ENCODE results near the gene CALML6.

The CALML6 gene

DNA sequence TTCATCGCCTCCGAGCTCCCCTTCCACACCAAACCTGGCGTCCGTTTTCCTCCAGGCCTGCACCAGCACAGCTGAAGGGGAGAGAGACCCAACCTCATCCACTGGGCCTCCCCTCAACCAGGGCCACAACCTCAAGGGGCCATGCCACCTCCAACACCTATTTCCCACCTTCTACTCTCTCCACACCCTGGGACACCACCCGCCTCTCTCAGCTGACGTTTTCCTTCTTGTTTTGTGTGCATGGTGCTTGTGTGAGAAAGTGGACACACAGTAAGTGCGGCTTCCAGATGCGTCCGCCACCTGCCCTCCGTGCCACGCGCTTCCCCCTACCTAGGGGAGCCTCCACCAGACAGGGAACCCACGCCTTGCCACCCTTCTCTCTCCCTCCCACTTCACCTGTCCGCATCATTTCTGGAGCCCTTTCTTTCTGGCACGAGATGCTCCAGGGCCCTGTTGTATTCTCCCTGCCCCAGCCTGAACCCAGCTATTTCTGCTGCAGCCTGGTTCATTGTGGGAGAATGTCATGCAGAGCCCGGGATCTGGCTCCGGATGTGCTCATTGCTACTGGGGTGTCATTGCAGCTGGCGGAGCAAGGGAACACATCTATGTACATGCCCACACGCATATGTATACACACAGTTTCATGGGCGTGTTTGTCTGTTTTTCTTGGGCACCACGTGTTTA lies 22.8 kb upstream of the CALML6 start:
- DNase-seq (ENCODE audit: low read depth) = no peak

GRCh38 chr1:1892763-1893120 lies 22.3 kb upstream of the CALML6 start:
- no peak for DNase-seq (ENCODE audit: low read depth)

GRCh38 chr1:1893291-1893985 lies 21.6 kb upstream of the CALML6 start:
- no peak for DNase-seq (ENCODE audit: low read depth)

DNA sequence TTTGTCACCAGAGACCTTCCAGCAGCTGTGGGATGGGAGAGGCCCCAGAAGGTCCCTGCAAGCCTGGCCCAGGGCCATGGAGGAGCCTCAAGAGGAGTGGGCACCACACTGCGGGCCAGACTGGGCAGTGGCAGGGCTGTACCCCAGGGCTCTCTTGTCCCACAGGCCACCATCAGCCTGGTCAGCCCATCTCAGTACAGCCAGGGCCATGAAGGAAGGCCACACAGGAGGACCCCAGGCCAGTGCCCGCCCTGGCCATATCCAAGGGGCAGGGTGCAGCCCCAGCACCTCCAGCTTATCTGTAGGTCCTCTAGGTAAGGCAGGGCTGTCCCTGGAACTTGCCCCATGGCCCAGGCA lies 21.1 kb upstream of the CALML6 start:
- no peak for DNase-seq (ENCODE audit: low read depth)

- no peak for DNase-seq (ENCODE audit: low read depth)
Measured at GRCh38 chr1:1894354-1895059, 20.6 kb upstream of the CALML6 start.

GRCh38 chr1:1895060-1895418 lies 20.0 kb upstream of the CALML6 start:
- no peak for DNase-seq (ENCODE audit: low read depth)

DNA sequence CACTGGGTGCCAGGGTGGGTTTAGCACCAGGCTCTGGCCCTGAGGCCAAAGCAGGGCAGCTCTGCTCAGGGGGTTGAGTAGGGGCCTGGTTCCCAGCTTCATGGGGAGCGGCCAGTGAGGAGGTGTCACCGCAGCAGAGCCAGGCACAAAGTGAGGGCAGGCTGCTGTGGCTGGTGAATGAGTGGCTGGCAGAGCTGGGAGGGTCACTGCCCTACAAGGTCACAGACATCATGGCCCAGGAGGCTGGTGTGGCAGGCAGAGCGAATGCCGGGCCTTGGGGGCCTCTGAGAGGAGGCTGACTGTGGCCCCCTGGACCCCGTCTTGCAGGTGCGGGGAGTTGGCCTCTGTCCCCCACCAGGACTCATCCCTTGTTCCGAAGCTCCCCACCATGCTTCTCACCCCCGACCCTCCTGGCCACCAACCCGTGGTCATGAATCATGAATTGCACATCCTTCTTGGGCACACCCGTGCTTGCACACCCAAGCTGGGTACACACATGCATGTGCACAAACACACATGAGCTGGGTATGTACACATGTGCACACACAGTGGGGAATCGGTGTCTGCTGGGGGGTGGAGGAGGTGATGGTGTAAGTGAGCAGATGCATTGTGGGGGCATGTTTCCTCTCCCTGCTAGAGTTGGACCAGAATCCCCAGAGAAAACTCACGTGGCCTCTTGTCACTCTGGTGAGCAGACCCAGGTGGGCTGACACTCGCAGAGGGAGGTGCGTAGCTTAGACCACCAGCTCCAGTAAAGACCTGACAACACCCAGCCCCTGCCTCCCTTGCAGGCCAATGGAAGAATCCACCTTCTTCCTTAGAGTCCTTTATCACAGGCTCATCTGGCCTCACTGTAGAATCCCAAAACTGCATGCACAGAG lies 19.4 kb upstream of the CALML6 start:
- no peak for DNase-seq (ENCODE audit: low read depth)

- no peak for DNase-seq (ENCODE audit: low read depth)
Measured at GRCh38 chr1:1898246-1898933, 16.7 kb upstream of the CALML6 start.

DNA sequence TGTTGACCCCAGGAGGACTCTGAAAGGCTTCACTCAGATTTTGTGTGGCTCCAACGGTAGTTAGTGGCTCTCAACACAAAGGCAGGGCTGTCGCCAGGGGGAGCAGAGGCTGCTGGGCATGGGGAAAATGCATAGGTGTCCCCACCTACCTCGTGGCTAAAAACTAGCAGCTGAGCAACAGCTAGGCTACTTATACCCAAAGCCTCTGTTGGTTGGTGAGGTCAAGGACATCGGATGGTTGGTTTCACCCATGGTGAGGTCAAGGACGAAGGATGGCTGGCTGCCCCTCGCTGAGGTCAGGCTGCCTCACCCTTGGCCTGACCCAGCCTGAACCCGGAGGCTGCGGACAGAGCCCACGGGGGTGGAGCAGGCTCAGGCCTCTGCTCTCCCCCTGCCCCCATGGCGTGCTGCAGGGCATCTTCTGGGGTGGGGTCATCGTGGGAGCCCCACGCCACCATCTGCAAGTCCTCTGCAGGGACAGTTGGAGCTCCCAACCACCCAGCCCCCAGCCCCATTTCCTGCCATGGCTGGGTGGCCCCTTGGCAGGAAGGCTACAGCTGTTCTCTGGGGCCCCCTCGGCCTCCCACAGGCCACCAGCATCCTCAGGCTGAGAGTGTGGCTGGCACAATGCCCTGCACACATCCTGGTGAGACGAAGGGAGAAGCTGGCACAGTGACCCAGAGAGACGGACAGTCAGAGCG lies 15.6 kb upstream of the CALML6 start:
- DNase-seq (ENCODE audit: low read depth) = no peak

- no peak for DNase-seq (ENCODE audit: low read depth)
Measured at GRCh38 chr1:1899967-1900327, 15.1 kb upstream of the CALML6 start.

GRCh38 chr1:1900883-1901640 lies 14.0 kb upstream of the CALML6 start:
- DNase-seq (ENCODE audit: low read depth) = no peak

GRCh38 chr1:1901641-1902294 lies 13.3 kb upstream of the CALML6 start:
- no peak for DNase-seq (ENCODE audit: low read depth)

GRCh38 chr1:1903224-1903623 lies 11.8 kb upstream of the CALML6 start:
- no peak for DNase-seq (ENCODE audit: low read depth)

DNA sequence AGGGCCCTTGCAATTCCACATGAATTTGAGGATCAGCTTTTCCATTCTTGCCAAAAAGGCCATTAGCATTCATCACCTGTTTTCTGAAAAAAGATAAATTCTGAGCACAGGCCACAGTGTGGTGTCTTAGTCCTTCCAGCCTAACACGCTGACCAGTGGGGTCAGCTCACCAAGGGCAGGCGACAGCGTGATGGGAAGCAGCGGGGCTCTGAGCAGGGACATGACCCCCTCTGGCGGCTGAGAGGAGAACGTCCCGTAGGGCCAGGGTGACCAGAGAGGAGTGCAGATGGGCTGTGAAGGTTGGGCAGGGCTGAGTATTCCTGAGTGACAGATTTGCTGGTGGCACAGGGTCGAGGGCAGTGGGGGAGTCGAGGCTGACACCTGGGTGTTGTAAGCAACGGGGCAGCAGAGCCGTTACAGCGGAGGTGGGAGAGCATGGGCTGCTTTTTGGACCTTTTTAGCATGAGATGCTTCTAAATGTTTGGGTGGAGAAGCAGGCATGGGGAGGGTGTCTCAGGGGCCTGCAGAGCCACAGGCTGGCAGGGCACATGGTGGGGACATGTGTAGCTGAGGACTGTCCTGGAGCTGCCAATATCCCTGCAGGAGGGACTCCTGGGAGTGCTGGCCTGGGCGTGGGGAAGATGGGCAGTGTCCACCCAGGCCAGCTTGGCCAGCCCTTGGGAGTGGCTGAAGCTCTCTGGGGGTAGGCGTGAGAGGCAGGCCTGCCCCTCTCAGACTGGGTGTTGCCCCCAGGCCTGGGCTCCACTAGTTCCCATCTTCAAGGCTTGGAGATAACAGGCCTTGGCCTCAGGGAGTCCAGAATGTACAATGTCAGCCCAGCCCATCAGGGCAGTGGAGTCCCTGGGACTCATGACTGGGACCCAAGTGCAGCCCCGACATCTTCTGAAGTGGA lies 8.6 kb upstream of the CALML6 start:
- DNase-seq (ENCODE audit: low read depth) = peak; percentile 52

DNA sequence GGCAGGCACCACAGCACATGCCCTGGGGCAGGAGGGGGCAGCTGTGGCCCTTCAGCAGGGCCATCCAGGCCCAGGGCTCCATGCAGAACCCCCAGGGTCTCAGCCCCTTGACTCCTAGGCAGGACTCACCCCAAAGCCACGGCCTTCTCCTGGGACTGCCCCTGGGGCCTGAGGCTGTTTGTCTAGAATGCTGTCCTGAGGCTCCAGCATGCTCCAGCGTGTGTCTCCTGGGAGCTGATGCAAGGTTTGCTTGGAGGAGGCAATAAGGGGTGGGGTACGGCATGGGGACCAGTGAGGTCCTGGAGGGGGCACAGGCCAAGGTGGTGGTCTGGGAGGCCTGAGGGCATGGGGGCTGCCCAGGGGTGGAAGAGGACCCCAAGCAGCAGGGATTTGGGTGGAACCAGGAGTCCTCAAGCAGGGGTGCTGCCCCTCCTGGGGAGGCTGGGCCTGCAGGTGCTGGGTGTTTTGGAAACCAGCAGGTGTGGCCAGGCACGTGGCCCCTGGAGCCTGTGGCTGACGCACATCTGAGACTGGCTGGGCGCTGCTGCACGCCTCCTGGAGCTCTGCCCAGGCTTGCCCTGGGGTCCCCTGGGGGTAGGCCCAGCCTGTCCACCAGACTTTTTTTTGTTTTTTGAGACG lies 7.8 kb upstream of the CALML6 start:
- DNase-seq (ENCODE audit: low read depth) = no peak

DNA sequence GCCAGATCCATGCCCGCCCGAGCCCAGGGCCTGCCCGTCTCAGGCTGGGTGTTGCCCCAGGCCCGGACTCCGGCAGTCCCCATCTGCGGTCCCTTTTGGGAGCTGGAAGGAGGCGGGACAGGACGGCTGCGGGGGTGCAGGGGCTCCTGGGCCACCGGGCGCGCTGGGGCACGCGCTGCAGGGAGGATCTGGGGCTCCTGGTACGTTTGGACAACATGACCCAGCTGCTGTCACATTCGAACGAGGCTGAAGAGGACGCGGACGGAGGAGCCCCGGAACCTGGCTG lies 6.6 kb upstream of the CALML6 start:
- DNase-seq (ENCODE audit: low read depth) = no peak

GRCh38 chr1:1910033-1910465 lies 5.0 kb upstream of the CALML6 start:
- DNase-seq (ENCODE audit: low read depth) = no peak

DNA sequence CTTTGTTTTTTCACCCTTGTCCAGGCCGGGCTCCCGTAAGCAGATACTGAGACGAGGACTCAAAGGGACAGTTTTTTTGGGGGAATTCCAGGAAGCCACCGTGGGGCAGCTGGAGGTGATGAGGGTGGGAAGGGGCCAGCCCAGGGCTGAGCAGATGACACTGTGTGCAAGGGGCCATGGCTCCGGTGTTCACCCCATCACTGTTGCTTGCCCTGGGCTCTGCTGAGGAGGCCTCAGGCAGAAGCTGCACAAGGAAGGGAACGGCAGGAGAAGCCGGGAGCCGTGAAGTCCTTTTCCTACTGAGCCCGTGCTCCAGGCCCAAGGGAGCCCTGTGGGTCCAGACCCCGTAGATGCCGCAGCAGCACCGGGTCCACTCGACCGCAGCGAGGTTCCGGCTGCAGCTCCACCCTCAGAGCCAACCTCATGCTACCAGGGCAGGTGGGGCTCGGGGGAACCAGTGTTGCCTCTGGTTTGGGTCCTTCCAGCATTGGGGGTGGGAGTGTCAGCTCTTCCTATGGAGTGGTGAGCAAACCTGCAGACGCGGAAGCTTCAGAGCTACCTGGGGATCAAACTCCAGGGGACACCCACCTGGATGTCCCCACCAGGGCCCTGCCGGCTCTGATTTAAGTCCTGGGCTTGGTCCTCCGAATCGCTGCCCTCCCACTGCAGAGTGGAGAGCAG lies 4.3 kb upstream of the CALML6 start:
- DNase-seq (ENCODE audit: low read depth) = no peak

All from activated T-cell treated with anti-CD3 and anti-CD28 coated beads for 1 hour (primary cell).